Stomach (tissue), 9 donors: ENCODE results near the gene SCN8A. TPM values are rescaled to one million over a fixed set of nuclear protein-coding genes. Genes with fewer than 3 reads are reported as not detected.

ENCODE experiments used
- DNase-seq, 2 donors: peaks; one replicate each; pipeline versions ENCODE4 v3.0.0 to v3.0.0-alpha.2; 2013 to 2019
- H3K27ac ChIP-seq, 5 donors: fragments of 200-600 bp in 4 of 5; sonication (generic) in 4 of 5; one replicate each; pipeline ENCODE4 v1.5.1; 2013 to 2019; ENCODE audit warnings: mild to moderate bottlenecking in 1 of 5, moderate library complexity in 1 of 5
- H3K27me3 ChIP-seq, 3 donors: fragments of 200-600 bp; sonication (generic); one replicate each; pipeline ENCODE4 v1.5.1; 2017 to 2019; ENCODE audit warnings: mixed run types in 1 of 3
- H3K36me3 ChIP-seq, 4 donors: fragments of 200-600 bp; sonication (generic); 1 replicate in 3 of 4; 2 replicates in 1 of 4; pipeline ENCODE4 v1.5.1; 2016 to 2019
- H3K4me1 ChIP-seq, 4 donors: fragments of 200-600 bp; sonication (generic); one replicate each; pipeline ENCODE4 v1.5.1; 2016 to 2019
- H3K4me3 ChIP-seq, 4 donors: fragments of 200-600 bp; sonication (generic) in 3 of 4; one replicate each; pipeline ENCODE4 v1.5.1; 2016 to 2019; ENCODE audit warnings: mild to moderate bottlenecking in 1 of 4
- H3K9me3 ChIP-seq, 4 donors: fragments of 200-600 bp; sonication (generic); one replicate each; pipeline ENCODE4 v1.5.1; 2016 to 2019
- CTCF ChIP-seq, 7 experiments: fragments of 450-650 bp in 4 of 7; fragments of 200-600 bp in 3 of 7; sonication (generic) in 3 of 7; IDR thresholded peaks; one replicate each; pipeline ENCODE4 v1.5.1; 2016 to 2019; ENCODE audit warnings: antibody characterized with exemption in 7 of 7, control low read depth in 2 of 7, mild to moderate bottlenecking in 1 of 7
- EP300 ChIP-seq: sonication (generic); formaldehyde crosslinking; IDR thresholded peaks from one replicate; pipeline ENCODE4 v1.6.1; 2017; ENCODE audit warnings: antibody characterized with exemption
- POLR2A ChIP-seq, 4 donors: fragments of 450-650 bp; IDR thresholded peaks; one replicate each; pipeline ENCODE4 v1.6.1; 2016; ENCODE audit warnings: antibody characterized with exemption in 4 of 4, control low read depth in 2 of 4, mild to moderate bottlenecking in 1 of 4, moderate library complexity in 1 of 4
- POLR2AphosphoS5 ChIP-seq, 3 donors: sonication (generic); formaldehyde crosslinking; IDR thresholded peaks; one replicate each; pipeline ENCODE4 v1.6.1; 2016; ENCODE audit warnings: antibody characterized with exemption in 3 of 3
- whole genome bisulfite sequencing, 5 donors: extraction: QIAGEN DNeasy Blood & Tissue Kit in 3 of 5; methylation state at CpG; one replicate each; pipeline versions ENCODE4 v1.1.5 to v1.1.7; 2013 to 2018; 5-methylcytosine and 5-hydroxymethylcytosine counted together
- intact Hi-C: fragments of 100-400 bp; cut with DNase I; formaldehyde crosslinking; loops from one replicate; pipeline ENCODE4 v1.15.1; 2023; ENCODE audit warnings: low total_unique reads
- polyA plus RNA-seq, 3 donors: library from polyadenylated mRNA; stranded (reverse); fragments of 200-250 nt; gene quantifications; one replicate each; pipeline ENCODE4 v1.2.3, GENCODE V29; 2013
- total RNA-seq, 5 donors: library from RNA; depleted of rRNA; stranded (reverse); fragments of >200 nt; gene quantifications; one replicate each; pipeline versions ENCODE4 v1.1.0 to v1.2.3, GENCODE V29; 2014 to 2016
- donor health status: healthy with polysubstance abuse.
- donor health status: Bipolar disorder and iron deficiency.
- donor health status: healthy.

The SCN8A gene
- total and polyA plus RNA-seq, 8 donors = 0.08 to 19.6 (median 1.2) TPM

GRCh38 chr12:51726931-51727330 lies 135.9 kb downstream of the SCN8A start:
- DNase-seq = no peak
- H3K4me3 ChIP-seq = no peak overlapping the region
- no peak for TF ChIP-seq EP300
- no peak for TF ChIP-seq CTCF (IDR thresholded peaks at IDR 0.05)
- no peak for TF ChIP-seq POLR2AphosphoS5 (IDR thresholded peaks at IDR 0.05)
- TF ChIP-seq POLR2A (IDR thresholded peaks at IDR 0.05) = no peak
- no peaks in the 10 kb centered on the region for H3K4me1 ChIP-seq
- intact Hi-C loops = no loop called here
- H3K9me3 ChIP-seq = no peaks in the 10 kb centered on the region
- peaks cover 0 to 8% (median 0%) of the 10 kb centered on the region in 3 donors for H3K27me3 ChIP-seq
- H3K27ac ChIP-seq = no peak overlapping the region
- 22 to 49% (median 44%) methylated on average over 2 of the region's 2 CpGs for WGBS, 5 donors
- no peaks in the 10 kb centered on the region for H3K36me3 ChIP-seq

- 52 to 65% (median 61%) methylated on average over 4 of the region's 4 CpGs for WGBS, 5 donors
- Histone ChIP-seq H3K4me3 (no peak overlapping the region), H3K4me1 (no peaks in the 10 kb centered on the region), H3K36me3 (no peaks in the 10 kb centered on the region), H3K9me3 (peaks cover 0 to 7% (median 2%) of the 10 kb centered on the region in 4 donors), H3K27me3 (no peaks in the 10 kb centered on the region), H3K27ac (no peak overlapping the region)
- DNase-seq = no peak
- intact Hi-C loops = no loop called here
- TF ChIP-seq EP300 = no peak
- TF ChIP-seq POLR2AphosphoS5 (IDR thresholded peaks at IDR 0.05) = no peak
- TF ChIP-seq POLR2A (IDR thresholded peaks at IDR 0.05) = no peak
- no peak for TF ChIP-seq CTCF (IDR thresholded peaks at IDR 0.05)
Measured at GRCh38 chr12:51729331-51729730, 138.3 kb downstream of the SCN8A start.

GRCh38 chr12:51730745-51731144 lies 139.7 kb downstream of the SCN8A start:
- WGBS, 5 donors = 47 to 51% (median 50%) methylated on average over 2 of the region's 2 CpGs
- no peak for DNase-seq
- no peak overlapping the region for H3K27ac ChIP-seq
- intact Hi-C loops = no loop called here
- H3K4me1 ChIP-seq = no peaks in the 10 kb centered on the region
- no peak overlapping the region for H3K4me3 ChIP-seq
- H3K27me3 ChIP-seq = no peaks in the 10 kb centered on the region
- no peak for TF ChIP-seq POLR2A (IDR thresholded peaks at IDR 0.05)
- TF ChIP-seq EP300 = no peak
- TF ChIP-seq CTCF (IDR thresholded peaks at IDR 0.05) = no peak
- TF ChIP-seq POLR2AphosphoS5 (IDR thresholded peaks at IDR 0.05) = no peak
- peaks cover 0 to 10% (median 2%) of the 10 kb centered on the region in 4 donors for H3K9me3 ChIP-seq
- H3K36me3 ChIP-seq = no peaks in the 10 kb centered on the region

GRCh38 chr12:51740536-51740935 lies 149.5 kb downstream of the SCN8A start:
- Histone ChIP-seq H3K27ac (no peak overlapping the region), H3K4me1 (no peaks in the 10 kb centered on the region), H3K4me3 (no peak overlapping the region), H3K36me3 (no peaks in the 10 kb centered on the region), H3K9me3 (peaks cover 0 to 25% (median 17%) of the 10 kb centered on the region in 4 donors), H3K27me3 (peaks cover 0 to 3% (median 0%) of the 10 kb centered on the region in 3 donors)
- 92 to 100% (median 98%) methylated on average over 2 of the region's 2 CpGs for WGBS, 5 donors
- TF ChIP-seq CTCF (IDR thresholded peaks at IDR 0.05) = no peak
- TF ChIP-seq EP300 = no peak
- TF ChIP-seq POLR2AphosphoS5 (IDR thresholded peaks at IDR 0.05) = no peak
- no peak for TF ChIP-seq POLR2A (IDR thresholded peaks at IDR 0.05)
- DNase-seq = no peak
- intact Hi-C loops = no loop called here
